ENCODE measurements around the gene ATXN7L3.

DNA sequence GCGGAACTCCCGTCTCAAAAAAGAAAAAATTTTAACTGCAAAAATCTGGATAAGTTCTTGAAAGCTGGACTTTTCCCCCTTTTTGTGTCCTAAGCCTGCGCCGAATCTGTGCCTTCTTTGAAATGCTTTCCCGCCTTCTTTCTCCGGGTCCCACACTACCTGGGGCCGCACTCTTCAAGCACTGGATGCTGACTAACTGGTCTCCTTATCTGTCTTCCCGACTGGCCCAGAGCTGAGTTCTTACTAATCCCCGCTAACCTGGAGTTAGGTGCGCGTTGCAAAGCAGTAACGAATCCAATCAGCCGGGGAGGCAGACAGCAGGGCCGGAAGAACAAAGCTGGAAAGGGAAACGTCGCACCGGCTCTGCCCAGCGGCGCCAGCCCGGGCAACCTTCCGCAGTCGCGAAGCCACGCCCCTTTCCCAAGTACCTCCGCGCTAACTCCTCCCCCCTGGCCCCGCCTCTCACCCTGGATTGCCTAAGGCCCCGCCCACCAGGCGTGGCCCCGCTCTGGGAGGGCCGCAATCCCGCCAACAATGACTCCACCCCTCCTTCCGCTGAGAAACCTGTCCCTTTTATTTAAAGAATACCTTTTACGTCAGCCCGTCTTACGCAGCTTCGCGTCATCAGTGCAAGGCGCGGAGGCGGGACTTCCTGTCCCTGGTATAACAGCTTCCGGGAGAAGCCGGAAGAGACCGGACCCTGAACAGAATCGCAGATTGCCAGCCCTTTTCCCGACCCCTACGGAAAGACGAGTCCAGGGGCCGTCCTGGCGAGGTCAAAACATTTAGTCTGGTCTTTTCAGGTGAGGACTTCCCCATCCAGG, 13.2 kb downstream of the ATXN7L3 start, which contains the start of gene TMUB2:
- peak; percentile 91 for TF ChIP-seq POLR2A (IDR thresholded peaks at IDR 0.05; ENCODE audit: low read length)
- TF ChIP-seq GATA1 (IDR thresholded peaks at IDR 0.05; ENCODE audit: low read depth, low read length), result no peak

Measured in erythroblast (primary cell).